Measurements from ENCODE around the gene ZNF107.
"Not testable (repeated sequence)": the region's sequence is repeated elsewhere in the genome, so short reads cannot be mapped to it uniquely, and the experiment has no call there.

ZNF107 gene

DNA sequence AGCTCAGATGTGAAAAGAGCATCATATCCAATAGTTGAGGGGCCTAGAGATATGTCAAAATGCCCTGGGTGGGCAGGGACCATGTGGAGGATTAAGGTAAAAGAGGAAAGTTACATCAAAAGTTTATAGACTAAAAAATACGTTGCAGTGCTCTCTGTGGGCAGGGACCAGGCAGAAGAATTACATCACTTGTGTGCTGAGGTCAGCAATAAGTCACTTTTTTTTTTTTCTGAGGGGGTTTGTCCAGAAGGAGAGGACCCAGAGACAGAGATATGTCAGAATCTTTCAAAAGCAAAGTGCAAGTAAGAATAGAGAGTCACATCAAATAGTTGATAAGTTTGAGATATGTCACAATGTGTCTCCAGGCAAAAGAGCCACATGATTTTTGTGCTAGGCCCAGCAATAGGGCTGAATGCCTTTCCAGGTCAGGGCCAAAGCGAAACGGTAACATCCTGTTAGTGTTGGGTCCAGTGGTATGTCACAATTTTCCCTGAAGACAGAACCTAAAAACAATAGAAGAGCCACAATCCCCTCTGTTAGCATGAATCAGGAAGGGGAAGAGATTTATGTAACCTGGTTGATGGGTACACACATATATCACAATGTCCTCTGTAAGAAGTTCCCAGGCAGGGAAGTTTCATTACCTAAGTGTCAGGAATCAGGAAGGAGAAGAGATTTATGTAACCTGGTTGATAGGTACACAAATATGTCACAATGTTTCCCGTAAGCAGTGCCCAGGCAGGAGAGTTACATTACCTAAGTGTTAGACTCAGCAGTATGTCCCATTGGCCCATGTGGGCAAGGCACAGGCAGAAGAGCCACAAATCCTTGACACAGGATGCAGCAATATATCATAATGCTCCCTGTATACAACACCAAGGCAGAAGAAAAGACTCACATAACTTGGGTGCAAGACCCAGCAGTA is 28.1 kb upstream of the ZNF107 start:
- H3K4me1 Mint-ChIP-seq (ENCODE audit: low read depth): no peaks in the 10 kb centered on the region
- no peak overlapping the region for H3K27ac Mint-ChIP-seq
- no peaks in the 10 kb centered on the region for H3K27me3 Mint-ChIP-seq
- H3K4me3 Mint-ChIP-seq: no peak overlapping the region
- no peaks in the 10 kb centered on the region for H3K9me3 Mint-ChIP-seq
- H3K36me3 Mint-ChIP-seq (ENCODE audit: low read depth): no peaks in the 10 kb centered on the region

DNA sequence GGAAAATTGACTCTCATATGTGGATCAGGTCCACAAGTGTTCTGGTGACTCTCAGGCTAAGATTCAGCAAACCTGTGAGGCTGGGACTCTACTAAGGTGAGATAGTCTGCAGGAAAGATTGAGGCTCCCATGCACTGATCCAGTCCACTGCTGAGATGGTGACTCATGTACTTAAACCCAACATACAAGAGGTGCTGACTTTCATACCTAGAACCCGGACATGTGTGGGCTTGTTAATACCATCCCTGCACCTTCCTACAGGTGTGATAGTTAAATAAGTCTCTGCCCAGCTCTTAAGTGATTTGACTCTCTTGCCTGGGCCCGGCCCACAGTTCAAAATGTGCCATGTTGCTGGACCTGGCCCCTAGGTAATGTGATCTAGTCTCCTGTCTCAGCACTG is 27.1 kb upstream of the ZNF107 start:
- Mint-ChIP-seq H3K36me3 (ENCODE audit: low read depth) (no peaks in the 10 kb centered on the region), H3K27me3 (no peaks in the 10 kb centered on the region), H3K9me3 (no peaks in the 10 kb centered on the region), H3K4me3 (no peak overlapping the region), H3K4me1 (ENCODE audit: low read depth) (no peaks in the 10 kb centered on the region), H3K27ac (no peak overlapping the region)

- no peaks in the 10 kb centered on the region for H3K36me3 Mint-ChIP-seq (ENCODE audit: low read depth)
- no peak overlapping the region for H3K27ac Mint-ChIP-seq
- no peaks in the 10 kb centered on the region for H3K4me1 Mint-ChIP-seq (ENCODE audit: low read depth)
- H3K4me3 Mint-ChIP-seq: no peak overlapping the region
- H3K27me3 Mint-ChIP-seq: no peaks in the 10 kb centered on the region
- H3K9me3 Mint-ChIP-seq: no peaks in the 10 kb centered on the region
Measured at GRCh38 chr7:64639267-64640001, 26.5 kb upstream of the ZNF107 start.

GRCh38 chr7:64640504-64640903 is 25.4 kb upstream of the ZNF107 start:
- no peaks in the 10 kb centered on the region for H3K36me3 Mint-ChIP-seq (ENCODE audit: low read depth)
- H3K4me3 Mint-ChIP-seq: no peak overlapping the region
- H3K4me1 Mint-ChIP-seq (ENCODE audit: low read depth): no peaks in the 10 kb centered on the region
- H3K27ac Mint-ChIP-seq: no peak overlapping the region
- no peaks in the 10 kb centered on the region for H3K27me3 Mint-ChIP-seq
- H3K9me3 Mint-ChIP-seq: no peaks in the 10 kb centered on the region

- Mint-ChIP-seq H3K27me3 (no peaks in the 10 kb centered on the region), H3K27ac (no peak overlapping the region), H3K4me1 (ENCODE audit: low read depth) (no peaks in the 10 kb centered on the region), H3K9me3 (no peaks in the 10 kb centered on the region), H3K4me3 (no peak overlapping the region), H3K36me3 (ENCODE audit: low read depth) (no peaks in the 10 kb centered on the region)
Measured at GRCh38 chr7:64642046-64642445, 23.9 kb upstream of the ZNF107 start.

GRCh38 chr7:64642875-64643274 is 23.1 kb upstream of the ZNF107 start:
- Mint-ChIP-seq H3K9me3 (no peaks in the 10 kb centered on the region), H3K36me3 (ENCODE audit: low read depth) (no peaks in the 10 kb centered on the region), H3K27ac (no peak overlapping the region), H3K4me1 (ENCODE audit: low read depth) (no peaks in the 10 kb centered on the region), H3K4me3 (no peak overlapping the region), H3K27me3 (no peaks in the 10 kb centered on the region)

DNA sequence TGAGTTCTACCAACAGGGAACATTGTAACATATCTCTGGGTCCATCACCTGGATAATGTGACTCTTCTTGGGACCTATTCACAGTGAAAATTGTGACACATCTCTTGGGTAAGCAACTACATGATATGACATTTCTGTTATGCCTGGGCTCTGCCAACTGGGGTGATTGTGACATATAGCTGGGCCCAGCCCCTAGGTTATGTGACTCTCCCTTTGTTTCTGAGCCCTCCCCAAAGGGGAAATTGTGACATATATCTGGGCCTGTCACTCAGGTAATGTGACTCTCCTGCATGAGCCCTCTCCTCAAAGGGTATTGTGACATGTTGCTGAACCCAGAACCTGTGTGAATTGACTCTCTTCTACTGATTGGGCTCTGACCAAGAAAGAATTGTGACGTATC is 22.4 kb upstream of the ZNF107 start:
- H3K27me3 Mint-ChIP-seq: peaks cover 4% of the 10 kb centered on the region
- H3K27ac Mint-ChIP-seq: no peak overlapping the region
- no peaks in the 10 kb centered on the region for H3K36me3 Mint-ChIP-seq (ENCODE audit: low read depth)
- no peaks in the 10 kb centered on the region for H3K9me3 Mint-ChIP-seq
- H3K4me1 Mint-ChIP-seq (ENCODE audit: low read depth): no peaks in the 10 kb centered on the region
- no peak overlapping the region for H3K4me3 Mint-ChIP-seq

DNA sequence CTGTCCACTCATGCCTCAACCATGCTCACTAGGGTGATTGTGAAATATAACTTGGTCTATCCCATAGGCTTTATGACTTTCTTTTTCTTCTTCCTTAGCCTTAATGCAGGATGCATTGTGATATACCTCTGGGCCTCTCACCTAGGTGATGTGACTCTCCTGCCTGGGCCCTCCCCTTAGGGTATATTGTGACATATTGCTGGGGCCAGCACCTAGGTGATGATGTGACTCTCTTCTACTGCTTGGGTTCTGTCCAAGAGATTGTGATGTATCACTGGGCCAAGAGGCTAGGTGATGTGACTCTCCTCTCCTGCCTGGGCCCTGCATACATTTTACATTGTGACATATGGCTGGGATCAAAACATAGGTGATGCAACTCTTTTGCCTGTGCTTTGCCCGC is 14.7 kb upstream of the ZNF107 start:
- H3K4me1 Mint-ChIP-seq (ENCODE audit: low read depth): no peaks in the 10 kb centered on the region
- H3K27me3 Mint-ChIP-seq: peaks cover 4% of the 10 kb centered on the region
- H3K4me3 Mint-ChIP-seq: no peak overlapping the region
- H3K9me3 Mint-ChIP-seq: no peaks in the 10 kb centered on the region
- no peak overlapping the region for H3K27ac Mint-ChIP-seq
- H3K36me3 Mint-ChIP-seq (ENCODE audit: low read depth): no peaks in the 10 kb centered on the region

DNA sequence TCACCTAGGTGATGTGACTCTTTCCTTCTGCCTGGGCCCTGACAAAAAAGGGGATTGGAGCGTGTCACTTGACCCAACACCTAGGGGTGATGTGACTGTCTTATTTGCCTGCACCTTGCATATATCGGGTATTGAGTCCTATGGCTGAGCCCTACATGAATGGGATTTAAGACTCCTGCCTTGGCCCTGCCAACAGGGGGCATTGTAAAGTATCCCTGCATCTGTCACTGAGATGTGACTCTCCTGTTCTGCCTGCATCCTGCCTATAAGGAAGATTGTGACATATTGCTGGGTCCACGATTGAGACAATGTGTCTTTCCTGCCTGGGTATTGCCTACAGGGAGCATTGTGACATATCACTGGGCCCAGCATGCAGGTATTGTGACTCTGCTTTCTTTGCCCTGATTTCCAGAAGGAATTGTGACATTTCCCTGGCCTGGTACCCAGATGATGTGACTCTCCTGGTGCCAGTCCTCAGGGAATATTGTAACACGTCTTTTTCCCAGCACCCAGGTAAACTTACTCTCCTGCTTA is 14.2 kb upstream of the ZNF107 start:
- no peak overlapping the region for H3K27ac Mint-ChIP-seq
- H3K4me3 Mint-ChIP-seq: no peak overlapping the region
- peaks cover 4% of the 10 kb centered on the region for H3K27me3 Mint-ChIP-seq
- no peaks in the 10 kb centered on the region for H3K9me3 Mint-ChIP-seq
- no peaks in the 10 kb centered on the region for H3K4me1 Mint-ChIP-seq (ENCODE audit: low read depth)
- no peaks in the 10 kb centered on the region for H3K36me3 Mint-ChIP-seq (ENCODE audit: low read depth)

DNA sequence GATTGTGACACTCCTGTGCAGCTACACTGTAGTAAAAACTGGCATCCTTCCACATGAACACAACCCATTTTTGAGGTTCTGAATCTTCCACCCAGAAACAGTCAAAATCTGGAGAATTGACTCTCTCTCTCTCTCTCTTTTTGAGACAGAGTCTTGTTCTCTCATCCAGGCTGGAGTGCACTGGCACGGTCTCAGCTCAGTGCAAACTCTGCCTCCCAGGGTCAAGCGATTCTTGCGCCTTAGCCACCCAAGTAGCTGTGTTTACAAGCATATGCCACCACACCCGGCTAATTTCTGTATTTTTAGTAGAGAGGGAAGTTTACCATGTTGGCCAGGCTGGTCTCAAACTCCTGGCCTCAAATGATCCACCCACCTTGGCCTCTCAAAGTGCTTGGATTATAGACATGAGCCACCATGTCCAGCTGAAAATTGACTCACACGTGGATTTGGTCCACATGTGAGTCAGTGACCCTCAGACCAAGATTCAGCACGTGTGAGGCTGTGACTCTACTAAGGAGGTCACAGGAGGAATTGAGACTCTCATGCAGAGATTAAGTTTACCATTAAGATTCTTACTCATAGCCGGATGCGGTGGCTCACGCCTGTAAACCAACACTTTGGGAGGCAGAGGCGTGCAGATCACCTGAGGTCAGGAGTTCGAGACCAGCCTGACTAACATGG is 12.1 kb upstream of the ZNF107 start:
- Mint-ChIP-seq H3K9me3 (no peaks in the 10 kb centered on the region), H3K27ac (no peak overlapping the region), H3K27me3 (no peaks in the 10 kb centered on the region), H3K4me3 (no peak overlapping the region), H3K36me3 (ENCODE audit: low read depth) (no peaks in the 10 kb centered on the region), H3K4me1 (ENCODE audit: low read depth) (no peaks in the 10 kb centered on the region)

DNA sequence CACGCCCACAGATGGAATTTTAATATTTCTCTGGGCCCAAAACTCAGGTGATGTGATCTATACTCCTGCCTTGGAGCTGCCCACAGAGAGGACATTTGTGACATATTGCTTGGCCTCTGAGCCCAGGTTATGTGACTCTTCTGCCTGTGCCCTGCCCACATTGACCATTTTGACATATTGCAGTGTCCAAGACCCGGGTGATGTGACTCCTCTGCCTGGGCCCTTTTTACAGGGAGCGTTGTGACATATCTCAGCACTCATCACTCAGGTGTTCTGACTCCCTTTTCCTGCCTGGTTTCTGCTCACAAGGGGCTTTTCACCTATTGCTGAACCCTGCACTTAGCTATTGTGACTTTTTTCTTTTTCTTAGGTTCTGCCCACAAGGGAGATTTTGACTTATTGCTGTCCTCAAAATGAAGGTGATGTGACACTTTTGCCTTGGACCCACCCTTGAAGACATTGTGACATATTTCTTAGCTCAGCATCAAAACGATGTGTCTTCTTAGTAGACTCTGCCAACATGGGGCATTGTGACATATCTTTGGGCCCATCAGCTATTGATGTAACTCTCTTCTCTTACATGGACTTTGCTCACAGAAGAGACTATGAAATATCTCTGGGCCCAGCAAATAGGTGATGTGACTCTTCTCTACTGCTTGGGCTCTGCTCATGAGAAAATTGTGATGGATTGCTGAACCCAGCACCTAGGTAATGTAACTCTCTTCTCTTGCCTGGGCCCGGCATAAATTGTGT is 11.0 kb upstream of the ZNF107 start:
- H3K4me3 Mint-ChIP-seq: no peak overlapping the region
- H3K36me3 Mint-ChIP-seq (ENCODE audit: low read depth): no peaks in the 10 kb centered on the region
- H3K4me1 Mint-ChIP-seq (ENCODE audit: low read depth): no peaks in the 10 kb centered on the region
- H3K27ac Mint-ChIP-seq: no peak overlapping the region
- no peaks in the 10 kb centered on the region for H3K9me3 Mint-ChIP-seq
- no peaks in the 10 kb centered on the region for H3K27me3 Mint-ChIP-seq

DNA sequence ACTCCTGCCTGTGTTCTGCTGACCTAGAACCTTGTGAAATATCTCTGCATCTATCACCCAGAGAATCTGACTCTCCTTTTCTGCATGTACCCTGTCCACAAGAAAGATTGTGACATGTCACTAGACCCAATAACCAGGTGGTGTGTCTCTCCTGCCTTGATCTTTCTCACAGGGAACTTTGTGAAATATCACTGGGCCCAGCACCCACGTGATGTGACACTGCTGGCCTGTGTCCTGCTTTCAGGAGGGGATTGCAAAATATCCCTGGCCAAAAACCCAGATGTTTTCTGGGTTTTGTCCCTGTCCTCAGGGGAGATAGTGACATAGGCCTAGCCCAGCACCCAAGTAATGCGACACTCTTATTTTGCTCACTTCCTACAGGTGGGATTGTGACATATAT is 10.1 kb upstream of the ZNF107 start:
- Mint-ChIP-seq H3K4me1 (ENCODE audit: low read depth) (no peaks in the 10 kb centered on the region), H3K9me3 (no peaks in the 10 kb centered on the region), H3K36me3 (ENCODE audit: low read depth) (no peaks in the 10 kb centered on the region), H3K4me3 (no peak overlapping the region), H3K27me3 (no peaks in the 10 kb centered on the region), H3K27ac (no peak overlapping the region)

- H3K27me3 Mint-ChIP-seq: no peaks in the 10 kb centered on the region
- H3K4me3 Mint-ChIP-seq: no peak overlapping the region
- peaks cover 6% of the 10 kb centered on the region for H3K9me3 Mint-ChIP-seq
- H3K27ac Mint-ChIP-seq: no peak overlapping the region
- peaks cover 6% of the 10 kb centered on the region for H3K36me3 Mint-ChIP-seq (ENCODE audit: low read depth)
- H3K4me1 Mint-ChIP-seq (ENCODE audit: low read depth): no peaks in the 10 kb centered on the region
Measured at GRCh38 chr7:64656489-64656888, 9.4 kb upstream of the ZNF107 start.

DNA sequence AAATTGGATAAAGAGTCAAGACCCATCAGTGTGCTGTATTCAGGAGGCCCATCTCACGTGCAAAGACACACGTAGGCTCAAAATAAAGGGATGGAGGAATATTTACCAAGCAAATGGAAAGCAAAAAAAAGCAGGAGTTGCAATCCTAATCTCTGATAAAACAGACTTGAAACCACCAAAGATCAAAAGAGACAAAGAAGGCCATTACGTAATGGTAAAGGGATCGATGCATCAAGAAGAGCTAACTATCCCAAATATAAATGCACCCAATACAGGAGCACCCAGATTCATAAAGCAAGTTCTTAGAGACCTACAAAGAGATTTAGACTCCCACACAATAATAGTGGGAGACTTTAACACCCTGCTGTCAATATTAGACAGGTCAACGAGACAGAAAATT is 3.8 kb upstream of the ZNF107 start:
- H3K27me3 Mint-ChIP-seq, H3K4me3 Mint-ChIP-seq, H3K27ac Mint-ChIP-seq: not testable (repeated sequence)
- H3K9me3 Mint-ChIP-seq: peaks cover 13% of the 10 kb centered on the region
- H3K36me3 Mint-ChIP-seq (ENCODE audit: low read depth): peaks cover 16% of the 10 kb centered on the region
- H3K4me1 Mint-ChIP-seq (ENCODE audit: low read depth): peaks cover 33% of the 10 kb centered on the region

Measured in stimulated activated naive CD8-positive, alpha-beta T cell treated with anti-CD3 and anti-CD28 coated beads, Interleukin-15, Interleukin-2, amounts not matched to agents 100 ng/mL and 50 ng/mL, for 24 hours (primary cell).